Stimulated activated CD8-positive, alpha-beta memory T cell treated with anti-CD3 and anti-CD28 coated beads, Interleukin-12 subunit alpha, Interleukin-12 subunit beta, amount 100 ng/mL, for 24 hours (primary cell): ENCODE data around the gene TRDMT1.

ENCODE experiments used
- DNase-seq: peaks from one replicate; pipeline ENCODE4 v3.0.0-alpha.2; 2020; ENCODE audit errors: extremely low read depth

TRDMT1 gene

DNA sequence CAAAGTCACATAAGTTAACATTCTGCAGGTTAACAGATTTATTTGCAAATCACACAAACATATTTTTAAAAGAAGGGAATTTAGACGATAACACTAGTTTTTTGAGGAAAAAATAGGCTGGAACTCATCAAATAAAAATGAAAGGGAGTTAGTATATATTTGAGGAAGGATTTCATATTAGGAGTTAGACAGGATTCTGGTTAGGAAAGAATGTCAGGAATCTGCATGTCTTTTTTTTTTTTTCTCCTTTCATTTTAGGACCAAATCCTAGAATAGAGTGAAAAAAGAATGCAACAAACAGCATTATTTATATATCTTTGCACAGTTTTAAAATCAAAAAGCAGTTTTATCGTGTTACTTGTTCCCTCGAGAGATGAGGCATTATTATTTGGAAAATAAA is 8.9 kb upstream of the TRDMT1 start:
- no peak for DNase-seq

DNA sequence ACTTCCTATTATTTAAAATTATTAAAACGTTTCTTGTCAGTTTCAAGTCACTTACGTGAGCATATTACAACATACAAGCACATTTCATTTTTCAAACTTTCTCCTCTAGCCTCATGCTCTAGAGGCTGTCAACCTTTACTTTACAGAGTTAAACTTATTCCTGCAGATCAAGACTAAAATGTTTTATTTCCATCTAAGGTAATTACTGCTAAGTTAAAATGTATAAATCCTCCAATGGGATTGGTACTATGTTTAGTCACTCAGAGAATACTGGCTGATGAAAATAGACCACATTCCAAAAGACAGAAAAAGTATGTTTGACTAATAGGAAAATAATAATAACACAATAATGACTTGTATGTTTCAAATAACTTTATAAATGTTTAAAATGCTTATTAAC is 8.4 kb upstream of the TRDMT1 start:
- DNase-seq: no peak

DNA sequence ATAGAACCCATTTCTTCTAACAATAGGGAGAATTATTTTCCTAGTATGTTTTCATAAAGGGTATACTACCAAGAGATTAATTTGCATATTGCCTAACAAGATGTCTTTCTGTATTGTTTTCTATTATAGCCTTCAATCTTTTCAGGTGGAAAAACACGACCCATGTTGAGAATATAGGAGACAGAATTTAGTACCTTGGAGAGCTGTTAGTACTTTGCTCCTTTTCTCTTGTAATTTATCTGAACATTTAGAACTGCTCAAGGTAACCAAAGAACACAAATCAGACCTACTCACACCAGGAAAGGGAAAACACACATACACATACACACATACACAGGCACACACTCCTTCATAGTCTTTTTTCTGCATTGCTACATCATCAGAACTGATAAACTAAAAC is 7.8 kb upstream of the TRDMT1 start:
- no peak for DNase-seq

DNA sequence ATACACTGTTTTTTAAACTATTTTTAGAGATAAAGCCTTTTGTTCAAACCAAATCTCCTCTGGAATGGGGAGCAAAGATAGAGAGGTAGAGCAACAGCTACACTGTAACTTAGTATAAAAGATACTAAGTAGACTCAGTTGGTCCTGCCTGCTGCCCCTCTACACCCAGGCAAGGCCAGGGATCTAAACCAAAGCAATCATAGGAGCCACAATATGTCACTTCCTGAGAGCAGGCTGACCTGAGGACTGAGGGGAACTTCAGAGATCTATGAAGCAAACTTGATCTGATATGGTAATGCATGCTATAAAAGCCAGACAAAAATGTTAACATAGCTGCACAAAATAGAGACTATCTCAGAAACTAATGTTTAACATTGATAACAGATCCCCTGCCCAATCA is 7.0 kb upstream of the TRDMT1 start:
- DNase-seq: no peak

DNA sequence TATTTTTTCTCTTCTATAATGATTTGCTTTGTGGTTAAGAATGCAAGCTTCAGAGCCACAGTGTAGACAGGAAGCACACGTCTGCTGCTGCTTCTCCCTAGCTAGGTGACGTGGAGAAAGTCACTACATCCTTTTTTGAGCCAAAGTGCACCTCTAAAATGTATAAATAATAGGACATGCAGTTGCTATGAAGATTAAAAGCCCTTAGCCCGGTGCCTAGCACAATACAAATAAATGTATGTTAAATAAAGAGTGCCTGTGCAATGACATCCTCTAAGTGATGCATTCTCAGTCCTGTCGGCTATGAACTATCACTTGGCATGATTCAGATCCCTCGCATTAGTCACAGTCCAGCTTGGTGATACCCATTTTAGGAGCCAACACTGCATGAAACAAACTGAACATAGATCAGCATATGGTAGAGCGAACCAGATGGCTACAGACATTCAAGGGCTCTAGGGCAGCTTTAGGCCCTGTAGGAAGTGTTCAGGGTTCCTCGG is 4.8 kb upstream of the TRDMT1 start:
- DNase-seq: no peak

DNA sequence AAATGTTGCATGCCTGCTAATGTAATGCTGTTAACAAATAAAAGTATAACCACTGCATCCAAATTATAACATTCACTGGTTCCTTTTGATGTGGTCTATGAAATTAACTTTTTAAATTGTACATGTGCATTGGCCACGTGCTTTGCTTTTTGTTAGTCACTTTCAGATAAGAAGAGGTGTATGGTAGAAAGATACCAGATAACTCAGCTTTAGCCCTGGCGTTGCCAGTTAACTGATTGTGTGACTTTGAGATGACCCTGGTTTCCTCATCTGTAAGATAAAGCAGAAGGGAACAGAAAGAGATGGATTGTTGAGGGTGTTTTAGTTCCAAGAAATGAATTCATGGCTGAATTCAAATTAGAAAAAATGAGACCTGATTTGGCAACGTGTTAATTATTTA is 1.9 kb upstream of the TRDMT1 start:
- no peak for DNase-seq

DNA sequence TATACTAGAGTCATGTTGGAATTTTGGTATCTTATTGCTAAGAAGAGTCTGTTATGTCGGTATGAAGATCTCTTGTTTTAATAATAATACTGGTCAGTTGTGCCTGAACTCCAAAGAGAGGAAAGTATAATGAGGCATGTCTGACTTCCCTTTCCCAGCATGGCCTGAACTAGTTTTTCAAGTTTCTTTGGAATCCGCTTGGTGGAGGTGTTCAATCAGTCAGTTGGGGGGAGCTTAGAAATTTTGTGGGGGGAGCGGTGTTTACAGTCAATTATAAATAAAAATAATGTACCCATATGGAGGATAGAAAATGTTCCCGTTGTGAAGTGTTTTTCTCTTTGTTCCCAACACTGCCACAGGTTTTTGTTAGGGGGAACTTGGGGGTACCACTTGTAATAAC is 1.5 kb upstream of the TRDMT1 start:
- no peak for DNase-seq

DNA sequence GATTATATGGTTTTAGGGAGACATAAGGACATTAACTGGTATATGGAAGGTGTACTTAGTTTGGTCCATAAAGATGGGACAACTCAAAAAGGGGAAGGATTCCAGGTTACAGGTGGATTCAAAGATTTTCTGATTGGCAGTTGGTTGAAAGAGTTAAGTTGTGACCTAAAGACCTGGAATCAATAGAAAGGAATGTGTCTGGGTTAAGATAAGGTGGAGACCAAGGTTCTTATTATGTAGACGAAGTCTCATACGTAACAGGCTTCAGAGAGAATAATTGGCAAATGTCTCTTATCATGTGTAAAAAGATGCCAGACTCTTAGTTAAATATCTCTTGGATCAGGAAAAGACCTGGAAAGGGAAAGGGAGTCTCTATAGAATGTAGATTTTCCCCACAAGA is 1.0 kb upstream of the TRDMT1 start:
- no peak for DNase-seq

DNA sequence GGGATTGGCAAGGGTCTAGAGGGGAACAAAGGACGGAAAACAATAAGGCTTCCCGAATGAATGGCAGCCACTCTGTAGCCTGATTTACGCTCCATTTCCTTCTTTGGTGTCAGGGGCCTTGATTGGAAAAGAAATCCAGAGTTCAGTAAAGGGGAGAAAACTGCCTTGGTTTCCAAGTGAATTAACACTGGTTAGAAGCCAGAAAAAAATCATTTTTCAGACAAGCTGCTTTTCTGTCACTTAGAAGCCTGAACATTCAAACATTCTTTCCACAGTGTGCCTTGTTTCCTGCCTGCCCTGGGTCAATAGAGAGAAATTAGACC is 283 bp upstream of the TRDMT1 start:
- no peak for DNase-seq

DNA sequence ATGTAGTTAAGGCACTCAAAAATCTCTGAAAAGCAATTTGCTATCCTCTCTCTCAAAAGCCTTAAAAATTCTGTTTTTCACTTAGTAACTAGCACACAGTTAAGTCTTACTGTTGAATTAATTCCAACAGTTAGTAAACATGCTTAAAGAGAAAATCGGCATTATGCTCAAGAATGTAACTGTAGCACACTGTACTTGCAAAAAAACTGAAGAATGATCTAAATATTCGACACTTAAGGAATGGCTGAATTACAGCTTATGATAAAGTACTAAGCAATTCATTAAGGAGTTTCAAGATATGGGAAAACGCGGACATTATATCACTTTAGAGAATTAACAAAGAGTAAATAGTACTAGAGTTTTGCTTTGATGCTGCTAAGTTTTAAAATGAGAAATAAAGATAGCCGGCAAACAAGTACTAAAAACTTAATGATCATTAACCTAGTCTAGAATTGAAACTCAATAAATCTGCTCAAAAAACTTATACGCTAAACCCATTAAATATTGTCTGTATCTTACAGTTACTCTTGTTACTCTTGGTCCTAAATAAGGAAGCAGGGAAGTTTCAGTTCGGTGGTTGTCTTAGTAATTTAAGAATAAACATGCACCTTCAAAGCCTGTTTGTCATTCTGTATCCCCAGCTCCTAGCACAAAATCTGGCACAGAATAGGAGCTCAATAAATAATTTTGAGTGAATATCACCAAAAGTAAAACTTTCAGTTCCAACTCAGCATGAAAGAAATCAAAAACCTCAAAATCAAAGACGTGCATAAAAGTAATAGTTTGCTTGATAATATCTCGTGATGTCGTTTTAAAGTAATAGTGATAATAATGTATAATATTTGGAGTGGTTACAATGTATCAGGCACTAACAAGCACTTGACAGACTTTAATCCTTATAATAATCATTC is 1.2 kb downstream of the TRDMT1 start:
- no peak for DNase-seq

DNA sequence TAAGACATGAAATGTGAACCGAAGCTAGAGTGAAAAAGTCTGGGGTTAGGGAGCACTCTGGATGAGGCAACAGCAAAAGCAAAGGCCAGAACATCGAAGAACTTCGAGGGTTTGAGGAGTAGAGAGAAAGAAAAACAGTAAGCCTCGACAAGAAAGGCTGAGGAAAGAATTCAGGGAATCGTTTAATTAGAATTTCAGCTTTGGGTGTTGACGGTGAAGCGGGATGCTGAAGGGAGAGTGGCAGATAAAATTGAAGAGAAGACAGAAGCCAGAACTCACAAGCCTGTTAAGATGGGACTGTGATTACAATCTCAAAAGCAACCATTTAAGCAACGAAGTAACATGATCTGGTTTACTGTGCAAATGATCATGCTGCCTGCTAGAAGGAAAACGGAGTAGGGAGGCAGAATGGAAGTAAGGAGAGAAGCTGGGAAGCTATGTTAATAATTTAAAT is 2.1 kb downstream of the TRDMT1 start:
- DNase-seq: no peak

DNA sequence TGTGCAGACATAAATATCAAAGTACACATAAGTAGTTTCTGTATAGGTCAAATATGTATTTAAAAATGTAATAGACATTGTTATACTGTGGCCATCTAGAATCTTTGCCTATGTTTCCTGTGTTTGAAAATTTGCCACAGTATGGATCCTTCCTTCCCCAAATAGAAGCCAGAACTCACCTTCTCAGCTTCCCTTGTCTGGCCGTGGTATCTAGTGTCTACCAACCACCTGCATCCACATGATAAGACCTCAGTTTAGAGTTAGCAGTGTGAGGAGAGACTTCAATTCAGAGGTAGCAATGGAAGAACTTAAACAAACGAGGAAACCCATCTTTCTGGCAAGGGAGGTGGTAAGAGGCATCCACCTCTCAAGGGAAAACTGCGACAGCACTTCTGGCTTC is 4.9 kb downstream of the TRDMT1 start:
- no peak for DNase-seq

DNA sequence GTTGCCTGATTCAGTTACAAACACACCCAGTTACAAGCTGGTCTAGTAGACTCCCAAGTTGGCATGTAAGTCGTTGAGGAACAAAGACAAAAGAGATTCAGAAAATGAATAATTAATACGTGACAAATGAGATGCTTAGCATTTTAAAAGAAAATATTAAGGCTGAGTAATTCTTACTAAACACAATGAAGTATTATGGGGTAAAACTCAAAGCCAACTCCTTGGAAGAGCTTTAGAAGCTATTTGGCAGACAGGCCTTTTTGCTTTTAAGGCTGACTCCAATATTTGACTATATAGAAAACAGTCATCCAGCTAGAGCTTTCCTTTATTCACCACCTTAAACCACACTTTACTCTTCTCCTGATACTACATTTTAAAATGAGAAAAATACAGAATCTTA is 5.4 kb downstream of the TRDMT1 start:
- no peak for DNase-seq

DNA sequence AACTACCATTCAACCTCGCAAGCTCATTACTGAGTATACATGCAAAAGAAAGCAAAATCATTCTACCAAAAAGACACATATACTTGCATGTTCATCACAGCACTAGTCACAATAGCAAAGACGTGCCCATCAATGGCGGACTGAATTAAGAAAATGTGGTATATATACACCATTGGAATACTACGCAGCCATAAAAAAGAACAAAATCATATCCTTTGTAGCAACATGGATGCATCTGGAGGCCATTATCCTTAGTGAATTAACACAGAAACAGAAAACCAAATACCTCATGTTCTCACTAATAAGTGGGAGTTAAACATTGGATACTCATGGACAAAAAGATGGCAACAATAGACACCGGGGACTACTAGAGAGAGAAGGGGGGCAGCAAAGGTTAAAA is 6.4 kb downstream of the TRDMT1 start:
- no peak for DNase-seq

DNA sequence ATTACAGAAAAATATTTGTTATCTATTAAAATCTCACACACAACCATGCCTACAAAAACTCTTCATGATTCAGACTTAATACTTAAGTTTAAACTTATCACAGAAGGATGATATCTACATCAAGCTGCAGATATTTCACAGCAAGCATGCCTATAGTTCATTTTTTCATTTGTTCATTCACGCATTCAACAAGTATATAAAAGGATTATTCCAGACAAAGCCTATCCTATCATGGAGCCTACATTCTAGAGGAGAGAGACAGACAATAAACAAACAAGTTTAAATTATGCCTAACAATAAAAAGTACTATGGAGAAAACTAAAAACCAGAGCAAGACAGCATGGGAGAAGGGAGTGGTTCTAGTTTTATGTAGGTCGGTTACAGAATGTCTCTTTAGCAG is 10.9 kb downstream of the TRDMT1 start:
- DNase-seq: no peak

DNA sequence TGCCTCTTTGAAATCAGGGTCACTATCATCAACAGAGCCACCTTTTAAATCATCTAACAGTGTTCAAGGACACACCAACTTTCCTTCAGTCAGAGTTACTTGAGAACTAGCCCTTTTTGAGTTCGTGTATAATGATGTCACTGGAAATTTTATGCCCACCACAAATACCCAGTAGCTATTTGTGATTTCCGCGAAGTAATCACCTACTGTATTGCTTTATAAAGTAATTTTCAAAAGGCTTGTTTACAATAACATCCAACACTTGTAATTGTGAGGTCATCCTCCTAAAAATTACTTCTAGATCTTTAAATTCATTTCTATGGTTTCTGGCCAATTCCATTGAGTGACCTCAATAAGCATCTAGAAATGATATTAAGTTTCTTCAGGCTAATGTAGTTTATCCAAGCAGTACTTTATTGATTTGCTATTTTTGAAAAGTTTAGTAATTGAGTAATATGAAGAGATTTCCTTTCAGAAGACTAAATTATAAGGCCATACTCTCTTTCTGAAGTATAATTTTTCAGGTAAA is 12.8 kb downstream of the TRDMT1 start:
- no peak for DNase-seq

DNA sequence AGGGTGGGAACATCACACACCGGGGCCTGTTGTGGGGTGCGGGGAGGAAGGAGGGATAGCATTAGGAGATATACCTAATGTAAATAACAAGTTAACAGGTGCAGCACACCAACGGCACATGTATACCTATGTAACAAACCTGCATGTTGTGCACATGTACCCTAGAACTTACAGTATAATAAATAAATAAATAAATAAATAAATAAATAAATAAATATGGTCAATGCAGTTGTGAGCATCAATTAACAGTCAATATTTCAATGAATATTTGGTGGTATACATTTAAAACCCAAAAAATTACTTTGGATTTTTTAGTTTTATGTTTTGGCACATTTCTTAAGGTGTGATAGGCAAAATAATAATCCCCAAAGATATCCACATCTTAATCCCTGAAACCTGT is 15.6 kb downstream of the TRDMT1 start:
- no peak for DNase-seq

DNA sequence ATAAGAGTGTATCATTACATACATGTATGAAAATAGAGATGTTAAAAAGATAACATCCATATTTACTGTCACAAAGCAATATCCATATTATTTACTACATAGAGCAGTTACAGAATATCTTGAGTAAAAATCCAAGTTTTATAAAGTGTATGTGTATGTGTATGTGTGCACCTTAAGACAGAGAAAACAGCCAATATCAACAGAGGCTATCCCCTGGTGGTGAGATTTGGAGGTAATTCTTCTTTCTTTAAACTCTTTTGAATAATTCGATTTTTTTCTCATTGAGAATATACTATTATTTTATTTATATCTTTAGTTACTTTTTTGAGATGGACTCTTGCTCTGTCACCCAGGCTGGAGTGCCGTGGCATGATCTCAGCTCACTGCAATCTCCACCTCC is 18.4 kb downstream of the TRDMT1 start:
- no peak for DNase-seq

DNA sequence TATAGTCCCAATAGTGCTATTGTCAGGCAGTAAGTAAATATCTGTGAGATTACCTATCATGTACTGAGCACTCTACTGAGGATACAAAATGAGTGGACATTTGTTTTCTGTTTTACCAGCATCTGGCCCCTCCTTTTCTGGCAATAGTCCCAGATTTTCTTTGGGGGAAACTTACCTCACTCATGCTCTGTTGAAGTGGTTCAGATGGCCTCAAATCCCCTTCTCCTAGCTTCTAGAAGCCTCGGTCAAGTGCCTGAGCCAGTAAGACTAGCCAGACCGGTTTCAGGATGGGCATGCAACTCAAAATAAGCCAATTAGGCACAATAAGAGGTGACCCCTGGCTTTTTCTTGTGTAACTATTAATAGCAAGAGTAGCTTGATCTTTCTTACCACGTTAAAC is 19.7 kb downstream of the TRDMT1 start:
- DNase-seq: no peak

DNA sequence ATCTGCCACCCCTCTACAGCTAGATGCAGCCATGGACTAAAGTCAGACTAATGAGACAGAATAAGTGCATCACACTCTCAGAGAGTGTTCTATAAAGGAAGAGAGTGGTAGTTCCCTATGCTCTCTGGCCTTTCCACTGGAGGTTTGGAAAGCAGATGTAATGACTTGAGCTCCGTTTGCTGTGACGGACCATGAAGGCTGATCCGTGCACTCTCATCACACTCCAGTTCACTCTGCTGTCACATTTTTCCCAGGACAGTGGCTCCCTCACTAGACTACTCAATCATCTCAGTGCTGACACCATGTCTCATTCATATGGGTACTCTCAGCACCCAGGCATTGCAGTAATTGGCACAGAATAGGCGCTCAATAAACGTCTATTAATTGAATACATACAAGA is 20.4 kb downstream of the TRDMT1 start:
- DNase-seq: no peak

DNA sequence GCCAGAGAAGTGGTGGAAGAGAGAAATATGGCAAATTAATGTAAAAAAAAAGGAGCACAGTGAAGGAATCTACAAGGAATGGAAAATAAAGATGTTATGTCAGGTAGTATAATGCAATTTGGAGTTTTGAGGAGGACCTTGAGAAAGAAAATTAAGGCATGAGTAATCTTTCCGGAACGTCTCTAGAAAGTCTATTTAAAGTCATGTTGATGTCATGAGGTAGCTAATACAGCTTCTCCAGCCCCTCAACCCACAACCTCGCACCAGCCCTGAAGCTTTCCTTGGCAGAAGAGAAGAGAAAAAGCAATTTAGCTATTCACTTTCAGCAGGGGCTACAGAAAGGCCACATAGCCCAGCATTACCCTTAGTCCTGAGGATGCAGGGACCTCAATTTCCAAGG is 22.5 kb downstream of the TRDMT1 start:
- DNase-seq: no peak

DNA sequence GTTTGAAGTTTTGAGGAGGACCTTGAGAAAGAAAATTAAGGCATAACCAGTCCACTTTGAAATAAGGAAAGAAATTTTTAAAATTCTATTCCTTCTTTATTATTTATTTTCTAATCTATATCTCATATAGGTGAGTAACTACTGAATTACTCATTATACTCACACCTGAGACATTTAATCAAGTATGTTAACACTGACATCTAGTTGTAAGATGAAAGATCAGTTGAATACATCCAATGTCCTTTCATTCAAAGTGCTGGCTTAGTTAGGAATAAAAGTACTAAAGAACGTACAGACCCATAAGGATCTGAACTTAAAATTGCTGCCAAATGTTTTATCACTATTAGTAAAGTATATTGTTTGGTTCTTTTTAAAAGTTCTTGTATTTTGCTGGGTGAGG is 23.5 kb downstream of the TRDMT1 start:
- DNase-seq: no peak

DNA sequence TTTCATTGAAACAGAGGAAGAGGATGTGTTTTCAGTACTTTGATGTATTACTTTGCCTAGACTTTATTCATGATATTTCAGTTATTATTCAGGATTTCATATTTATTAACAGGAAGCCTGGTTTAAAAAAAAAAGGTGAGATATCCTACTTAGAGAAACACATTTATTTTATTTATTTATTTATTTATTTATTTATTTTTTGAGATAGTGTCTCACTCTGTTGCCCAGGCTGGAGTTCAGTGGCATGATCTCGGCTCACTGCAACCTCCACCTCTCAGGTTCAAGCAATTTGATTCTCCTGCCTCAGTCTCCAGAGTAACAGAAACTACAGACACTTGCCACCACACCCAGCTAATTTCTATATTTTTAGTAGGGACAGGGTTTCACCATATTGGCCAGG is 24.5 kb downstream of the TRDMT1 start:
- no peak for DNase-seq

DNA sequence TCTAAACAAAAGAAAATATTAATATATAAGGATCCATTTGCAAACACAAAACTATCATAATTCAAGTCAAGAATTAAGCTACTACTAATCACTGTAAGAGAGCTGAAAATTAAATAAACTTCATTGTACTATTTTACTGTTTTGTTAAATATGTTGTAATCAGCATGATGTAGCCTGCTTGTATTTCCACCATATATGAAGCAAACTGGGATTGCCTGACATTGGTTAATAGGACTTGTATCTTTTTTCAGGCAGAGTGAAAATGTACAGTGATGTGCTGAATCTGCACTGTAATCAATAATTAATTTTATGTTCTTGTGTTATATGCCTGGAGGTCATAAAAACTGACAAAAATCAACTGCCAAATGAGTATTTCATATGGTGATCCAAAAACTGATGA is 25.4 kb downstream of the TRDMT1 start:
- no peak for DNase-seq
